ENCODE measurements around the gene GCLM. TPM values are rescaled to one million over a fixed set of nuclear protein-coding genes. Genes with fewer than 3 reads are reported as not detected.
"Not testable (repeated sequence)": the region's sequence is repeated elsewhere in the genome, so short reads cannot be mapped to it uniquely, and the experiment has no call there.

GCLM gene
- total RNA-seq, 1 experiment from 2014 or later, result 7.9 TPM

DNA sequence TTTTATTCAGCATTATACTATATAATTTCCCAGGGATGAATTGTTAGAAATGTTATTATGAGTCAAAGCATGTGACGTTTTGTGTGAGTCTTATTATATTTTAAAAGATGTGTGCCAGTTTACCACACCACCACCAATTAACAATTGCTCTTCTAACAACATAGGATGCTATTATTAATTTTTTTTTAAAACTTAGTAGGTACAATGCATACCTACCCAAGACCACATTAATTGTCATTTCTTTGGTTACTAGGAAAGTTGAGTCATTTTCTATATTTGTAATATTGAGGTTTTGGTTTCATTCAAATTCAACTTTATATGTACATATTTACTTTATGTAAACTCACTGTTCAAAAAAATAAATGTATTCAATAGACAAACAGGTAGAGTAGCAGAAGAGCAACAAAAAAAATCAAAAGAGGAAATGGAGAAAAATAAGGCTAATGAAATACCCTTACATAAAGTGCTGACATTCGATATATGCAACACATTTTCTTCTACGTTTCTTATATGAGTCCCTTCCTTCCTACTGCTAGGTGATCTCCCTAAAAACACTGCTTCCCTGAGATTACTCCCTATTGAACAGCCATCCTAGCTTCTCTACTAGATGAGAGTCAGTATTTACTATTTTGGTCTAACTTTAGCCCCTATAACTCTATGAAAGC lies 9.6 kb downstream of the GCLM start:
- DNase-seq (ENCODE audit: low spot score), result no peak

DNA sequence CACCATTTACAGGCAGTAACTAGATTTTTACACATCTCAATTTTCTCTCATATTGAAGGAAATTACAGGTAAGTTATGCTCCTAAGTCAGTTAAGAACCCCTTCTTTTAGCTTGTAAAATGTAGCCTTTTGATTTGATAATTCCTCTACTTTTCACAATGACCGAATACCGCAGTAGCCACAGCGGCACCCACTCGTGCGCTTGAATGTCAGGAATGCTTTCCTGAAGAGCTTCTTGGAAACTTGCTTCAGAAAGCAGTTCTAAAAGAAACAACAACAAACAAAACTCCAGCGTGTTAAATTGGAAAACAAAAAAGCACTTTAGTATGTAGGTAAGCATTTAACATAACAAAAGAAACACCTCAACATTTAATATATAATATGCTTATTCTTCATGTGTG lies 20.3 kb downstream of the GCLM start:
- DNase-seq (ENCODE audit: low spot score), result no peak

DNA sequence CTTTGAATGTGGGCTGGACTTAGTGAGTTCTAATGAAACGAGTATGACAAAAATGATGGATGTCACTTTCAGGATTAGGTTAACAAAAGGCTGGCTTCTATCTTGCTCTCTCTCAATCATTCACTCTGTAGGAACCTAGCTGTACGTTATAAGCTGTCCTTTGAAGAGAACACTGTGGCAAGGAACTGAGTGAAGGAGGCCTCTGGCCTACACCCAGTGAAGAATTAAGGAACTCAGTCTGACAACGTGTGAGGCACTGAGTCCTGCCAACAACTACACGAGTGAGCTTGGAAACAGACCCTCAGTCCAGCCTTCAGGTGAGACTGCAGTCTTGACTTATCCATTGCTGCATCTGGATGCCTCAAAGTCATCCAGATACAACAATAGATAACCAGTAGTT lies 27.0 kb downstream of the GCLM start:
- no peak for DNase-seq (ENCODE audit: low spot score)

DNA sequence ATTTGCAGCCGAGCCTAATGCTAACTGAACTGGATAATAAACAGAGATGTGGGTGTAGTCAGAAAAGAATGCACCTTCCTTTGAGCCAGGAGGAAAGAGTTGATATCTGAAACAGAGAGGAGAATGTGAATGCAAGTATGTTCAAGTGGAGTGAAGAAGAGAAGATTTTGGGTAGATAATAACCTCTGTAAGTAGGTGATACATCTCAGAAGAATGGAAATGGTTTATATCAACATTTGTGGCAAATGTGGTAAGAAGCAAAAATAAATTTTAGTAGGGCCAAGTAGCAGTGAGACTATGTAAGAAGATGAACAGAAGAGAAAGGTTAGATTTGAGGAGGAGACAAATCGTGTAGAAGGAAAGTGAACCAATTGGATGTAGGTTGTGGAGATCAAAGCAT lies 28.5 kb downstream of the GCLM start:
- DNase-seq (ENCODE audit: low spot score), result peak; percentile 11

DNA sequence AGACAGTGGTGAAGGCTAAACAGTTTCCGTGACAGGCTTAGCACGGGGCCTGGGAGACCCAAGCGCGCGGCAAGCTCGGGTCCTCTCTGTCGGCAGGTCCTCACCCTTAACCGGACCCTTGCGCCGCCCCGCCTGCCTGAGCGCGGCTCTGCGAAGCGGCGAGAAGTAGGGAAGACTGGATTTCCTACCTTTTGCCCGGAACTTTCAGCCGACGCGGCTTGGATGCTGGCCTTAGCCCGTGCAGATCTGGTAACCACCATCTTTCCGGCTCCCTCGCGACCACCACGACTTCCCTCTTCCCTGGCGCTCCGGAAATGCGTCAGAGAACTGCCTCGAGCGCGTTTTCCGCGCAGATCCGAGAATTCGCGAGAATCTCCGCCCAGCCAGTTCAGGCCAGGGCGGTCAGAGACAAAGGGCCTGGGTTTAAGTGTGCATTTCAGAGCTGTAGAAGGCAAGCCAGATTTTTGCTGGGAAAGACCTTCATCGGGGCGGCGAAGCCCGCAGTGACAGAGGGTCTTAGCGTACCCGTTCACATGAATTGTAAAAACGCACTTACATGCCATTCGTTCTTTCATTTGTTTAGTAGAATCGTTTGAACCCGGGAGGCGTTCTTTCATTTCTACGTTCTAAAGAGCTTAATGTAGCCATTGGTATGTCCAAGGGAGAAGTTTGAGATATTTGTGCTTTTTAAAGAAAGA lies 30.2 kb downstream of the GCLM start, which contains the start of gene DNTTIP2:
TSS of gene DNTTIP2 (minus strand) at position 318 of the 698 bp plus-strand sequence. CDS start at position 260, 58 bp downstream.
- DNase-seq (ENCODE audit: low spot score), result peak; percentile 94

DNA sequence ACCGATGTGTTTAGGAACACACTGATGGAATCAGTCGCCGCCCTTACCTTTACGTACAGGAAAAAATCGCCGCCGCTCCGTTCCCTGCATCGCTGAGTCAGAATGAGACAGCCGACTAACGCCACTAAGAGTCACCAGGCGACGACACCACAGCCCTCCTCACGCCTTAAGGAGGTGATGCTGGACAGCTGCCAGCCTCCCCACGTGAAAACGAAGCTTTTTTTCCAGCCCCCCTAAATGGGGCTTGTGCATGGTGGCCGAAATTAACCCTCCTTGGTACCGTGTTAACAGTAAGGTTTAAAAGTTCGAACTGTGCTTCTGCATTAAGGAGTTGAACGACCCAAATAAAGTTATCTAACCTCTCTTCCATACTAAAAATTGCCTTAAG lies 30.7 kb downstream of the GCLM start:
- peak; percentile 73 for DNase-seq (ENCODE audit: low spot score)

DNA sequence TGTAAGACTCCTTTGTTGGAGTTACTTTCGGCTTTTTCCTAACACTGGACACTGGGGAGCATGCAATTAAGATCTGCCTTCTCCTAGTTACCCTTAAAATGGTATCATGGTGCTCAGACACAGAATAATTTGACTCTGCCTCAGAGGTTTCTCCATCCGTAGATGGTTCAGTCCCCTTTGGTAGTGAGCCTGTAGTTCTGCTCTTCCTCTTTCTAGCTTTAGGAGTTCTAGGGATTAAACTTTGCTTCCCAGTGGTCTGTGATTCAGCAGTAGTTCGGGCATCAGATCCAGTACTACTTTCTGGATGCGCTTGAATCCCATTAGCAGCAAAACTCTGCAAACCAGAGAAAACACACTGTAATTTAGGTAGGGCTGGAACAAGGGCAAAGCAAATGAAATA lies 31.7 kb downstream of the GCLM start:
- no peak for DNase-seq (ENCODE audit: low spot score)

DNA sequence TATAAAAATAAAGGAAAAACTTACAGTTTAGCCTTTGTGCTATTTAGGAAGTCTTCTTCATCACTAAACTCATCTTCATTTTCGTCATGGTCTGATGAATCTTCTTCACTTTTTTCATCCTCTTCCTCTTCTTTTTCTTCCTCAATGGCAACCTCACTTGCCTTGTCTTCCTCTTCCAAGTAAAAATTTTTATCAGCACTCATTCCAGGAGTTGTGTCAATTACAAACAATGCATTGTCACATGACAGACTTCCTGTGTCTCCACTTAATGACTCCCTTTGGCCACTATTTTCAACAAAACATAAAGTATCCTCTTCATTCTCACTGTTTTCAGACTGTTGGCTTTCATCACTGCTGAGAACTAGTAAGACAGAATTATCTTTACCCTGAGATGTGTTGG lies 33.0 kb downstream of the GCLM start:
- DNase-seq (ENCODE audit: low spot score), result no peak

DNA sequence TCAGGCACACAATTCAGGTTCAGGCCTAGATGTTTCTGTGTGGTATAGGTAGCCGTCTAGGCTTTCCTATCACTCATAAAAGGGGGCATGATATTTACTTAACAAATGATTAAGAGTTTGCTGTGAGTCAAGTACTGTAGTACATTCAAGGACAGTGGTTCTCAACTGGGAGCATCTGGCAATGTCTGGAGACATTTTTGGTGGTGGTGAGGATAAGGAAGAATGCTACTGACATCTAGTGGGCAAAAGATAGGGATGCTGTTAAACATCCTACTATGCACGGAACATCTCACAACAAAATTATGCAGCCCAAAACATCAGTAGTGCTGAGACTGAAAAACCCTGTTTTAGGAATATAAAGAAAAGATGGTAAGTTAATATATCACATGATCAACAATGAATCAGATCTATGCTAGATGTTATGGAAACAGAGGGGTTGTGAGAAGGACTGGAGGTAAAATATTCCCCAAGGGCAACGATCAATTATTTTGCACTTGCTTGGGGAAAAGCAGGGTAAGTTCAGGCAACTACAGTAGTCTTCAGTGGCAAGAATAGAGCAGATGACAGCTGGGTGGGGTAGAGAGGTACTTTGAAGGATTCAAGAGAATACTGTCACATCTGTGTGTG lies 35.1 kb downstream of the GCLM start:
- peak; percentile 36 for DNase-seq (ENCODE audit: low spot score)

DNA sequence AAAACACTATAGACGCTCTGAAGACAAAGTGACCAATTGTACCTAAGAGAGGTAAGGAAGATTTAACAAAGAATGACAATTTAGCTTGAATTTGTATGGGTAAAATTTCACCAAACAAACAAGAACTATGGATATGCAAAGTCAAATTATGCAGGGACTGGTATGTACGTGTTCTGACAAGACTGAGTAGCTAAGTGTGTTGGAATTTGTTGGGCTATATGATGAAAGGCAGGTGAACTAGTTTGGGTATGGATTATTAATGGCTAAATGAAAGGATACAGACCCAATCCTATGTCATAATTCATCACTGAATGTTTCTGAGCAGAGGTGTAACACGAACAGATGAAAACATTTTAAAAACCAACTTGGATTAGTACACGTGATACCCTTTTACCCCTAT lies 37.9 kb downstream of the GCLM start:
- DNase-seq (ENCODE audit: low spot score), result no peak

DNA sequence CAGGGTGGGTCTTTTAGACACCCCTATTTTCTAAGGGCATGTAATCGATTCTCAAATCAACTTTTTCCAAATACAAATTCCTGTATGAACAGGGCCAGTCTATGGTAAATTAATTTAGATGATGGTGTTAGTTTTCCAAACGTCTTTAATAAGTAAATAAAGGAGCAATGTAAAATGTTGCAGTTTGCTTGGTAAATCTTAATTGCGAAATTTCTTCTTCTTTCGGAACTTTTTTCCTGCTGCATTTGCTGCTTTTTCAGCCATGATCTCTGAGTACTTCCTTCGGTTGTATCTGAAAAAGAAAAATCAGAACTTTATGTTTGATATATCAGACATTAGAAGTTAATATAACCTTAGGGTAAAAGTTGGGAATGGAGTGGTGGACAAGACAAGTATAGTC lies 39.6 kb downstream of the GCLM start:
- DNase-seq (ENCODE audit: low spot score), result no peak

DNA sequence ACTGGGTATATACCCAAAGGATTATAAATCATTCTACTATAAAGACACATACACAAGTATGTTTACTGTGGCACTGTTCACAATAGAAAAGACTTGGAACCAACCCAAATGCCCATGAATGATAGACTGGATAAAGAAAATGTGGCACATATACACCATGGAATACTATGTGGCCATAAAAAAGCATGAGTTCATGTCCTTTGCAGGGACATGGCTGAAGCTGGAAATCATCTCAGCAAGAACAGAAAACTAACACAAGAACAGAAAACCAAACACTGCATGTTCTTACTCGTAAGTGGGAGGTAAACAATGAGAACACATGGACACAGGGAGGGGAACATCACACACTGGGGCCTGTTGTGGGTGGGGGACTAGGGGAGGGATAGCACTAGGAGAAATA lies 40.7 kb downstream of the GCLM start:
- not testable (repeated sequence) for DNase-seq (ENCODE audit: low spot score)

DNA sequence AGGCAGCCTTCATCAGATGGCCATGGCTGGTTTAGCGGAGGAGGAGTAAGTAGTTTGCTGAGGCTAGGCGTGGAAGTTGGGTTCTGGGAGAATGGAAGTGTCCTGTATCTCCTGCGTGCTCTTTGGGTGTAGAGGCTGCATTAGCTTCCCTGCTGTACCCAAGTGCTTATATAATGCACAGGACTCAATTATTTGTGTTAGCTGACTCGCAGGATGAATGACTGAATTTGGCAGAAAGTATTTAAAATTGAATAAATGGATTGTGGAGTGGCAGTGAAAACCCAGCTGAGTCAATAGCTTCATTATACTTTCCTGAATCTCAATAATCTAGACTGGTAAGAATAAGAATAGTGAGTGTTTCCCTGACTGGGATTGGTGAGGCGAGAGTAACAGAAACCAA lies 44.0 kb downstream of the GCLM start:
- no peak for DNase-seq (ENCODE audit: low spot score)

DNA sequence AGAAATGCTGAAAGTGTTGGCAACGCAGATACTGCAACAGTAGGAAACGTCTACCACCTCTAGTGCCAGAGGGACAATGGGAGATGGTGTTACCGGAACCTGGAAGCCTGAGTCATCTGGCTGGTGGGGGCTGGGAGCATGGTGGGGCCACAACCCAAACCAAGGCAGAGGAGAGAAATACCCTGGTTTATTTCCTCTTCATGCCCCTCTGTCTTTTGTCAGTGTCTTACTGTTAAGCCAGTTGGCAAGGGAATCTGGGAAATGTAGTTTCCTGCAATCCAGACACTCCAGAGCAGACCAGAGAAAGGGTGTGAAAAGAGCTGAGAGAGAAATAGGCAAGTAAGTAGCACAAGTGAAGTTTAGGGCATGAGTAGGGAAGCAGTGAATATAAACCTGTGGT lies 45.1 kb downstream of the GCLM start:
- no peak for DNase-seq (ENCODE audit: low spot score)

DNA sequence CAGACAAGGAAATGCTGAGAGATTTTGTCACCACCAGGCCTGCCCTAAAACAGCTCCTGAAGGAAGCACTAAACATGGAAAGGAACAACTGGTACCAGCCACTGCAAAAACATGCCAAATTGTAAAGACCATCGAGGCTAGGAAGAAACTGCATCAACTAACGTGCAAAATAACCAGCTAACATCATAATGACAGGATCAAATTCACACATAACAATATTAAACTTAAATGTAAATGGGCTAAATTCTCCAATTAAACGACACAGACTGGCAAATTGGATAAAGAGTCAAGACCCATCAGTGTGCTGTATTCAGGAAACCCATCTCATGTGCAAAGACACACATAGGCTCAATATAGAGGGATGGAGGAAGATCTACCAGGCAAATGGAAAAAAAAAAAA lies 51.6 kb downstream of the GCLM start:
- DNase-seq (ENCODE audit: low spot score), result not testable (repeated sequence)

DNA sequence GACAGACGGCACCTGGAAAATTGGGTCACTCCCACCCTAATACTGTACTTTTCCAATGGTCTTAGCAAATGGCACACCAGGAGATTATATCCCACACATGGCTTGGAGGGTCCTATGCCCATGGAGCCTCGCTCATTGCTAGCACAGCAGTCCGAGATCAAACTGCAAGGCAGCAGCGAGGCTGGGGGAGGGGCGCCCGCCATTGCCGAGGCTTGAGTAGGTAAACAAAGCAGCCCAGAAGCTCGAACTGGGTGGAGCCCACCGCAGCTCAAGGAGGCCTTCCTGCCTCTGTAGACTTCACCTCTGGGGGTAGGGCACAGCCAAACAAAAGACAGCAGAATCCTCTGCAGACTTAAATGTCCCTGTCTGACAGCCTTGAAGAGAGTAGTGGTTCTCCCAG lies 53.2 kb downstream of the GCLM start:
- not testable (repeated sequence) for DNase-seq (ENCODE audit: low spot score)

DNA sequence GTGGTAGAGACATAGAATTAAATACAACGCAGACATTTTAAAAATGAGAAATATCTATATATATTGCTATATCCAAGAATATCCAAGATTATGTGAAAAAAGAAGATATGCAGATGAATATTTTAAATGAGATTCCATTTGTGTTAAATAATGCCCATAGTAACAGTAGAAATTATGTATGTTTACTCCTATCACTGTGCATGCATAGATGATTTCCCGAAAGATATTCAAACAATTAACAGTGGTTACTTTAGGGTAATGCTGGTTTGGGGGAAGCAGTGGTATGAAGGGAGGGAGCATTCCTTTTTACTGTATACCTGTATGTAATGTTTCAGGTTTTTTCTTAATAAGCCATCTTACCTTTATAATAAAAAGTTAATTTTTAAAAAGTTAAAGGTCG lies 55.3 kb downstream of the GCLM start:
- no peak for DNase-seq (ENCODE audit: low spot score)

DNA sequence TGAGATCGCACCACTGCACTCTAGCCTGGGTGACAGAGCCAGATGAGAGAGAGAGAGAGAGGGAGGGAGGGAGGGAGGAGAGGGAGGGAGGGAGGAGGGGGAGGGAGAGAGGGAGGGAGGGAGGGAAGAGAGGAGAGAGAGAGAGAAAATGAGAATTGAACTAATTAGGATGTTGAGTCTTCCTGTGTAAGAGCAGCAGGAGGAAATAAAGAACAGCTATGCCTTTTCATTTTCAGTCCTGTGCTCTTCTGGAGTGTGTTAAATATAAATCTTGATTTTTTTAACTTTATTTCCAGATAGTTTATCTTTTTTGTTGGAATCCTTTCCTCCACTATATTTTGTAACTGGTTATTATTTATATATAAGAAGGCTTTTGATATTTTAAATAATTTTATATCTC lies 57.4 kb downstream of the GCLM start:
- no peak for DNase-seq (ENCODE audit: low spot score)

DNA sequence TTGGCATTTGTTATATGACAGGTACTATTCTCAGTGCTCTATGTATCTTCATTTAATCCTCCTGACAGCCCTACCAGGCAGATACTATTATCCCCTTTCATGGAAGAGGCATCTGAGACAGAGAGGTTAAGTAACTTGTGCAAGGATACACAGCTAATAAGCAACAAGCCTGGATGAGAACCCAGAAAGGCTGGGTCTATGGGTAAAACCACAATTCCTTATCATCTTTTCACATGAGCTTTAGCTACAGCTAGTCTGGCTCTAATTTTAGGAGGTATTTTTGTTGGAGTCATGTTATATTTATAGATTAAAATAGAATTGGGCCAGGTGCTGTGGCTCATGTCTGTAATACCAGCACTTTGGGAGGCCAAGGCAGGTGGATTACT lies 57.9 kb downstream of the GCLM start:
- DNase-seq (ENCODE audit: low spot score), result no peak

DNA sequence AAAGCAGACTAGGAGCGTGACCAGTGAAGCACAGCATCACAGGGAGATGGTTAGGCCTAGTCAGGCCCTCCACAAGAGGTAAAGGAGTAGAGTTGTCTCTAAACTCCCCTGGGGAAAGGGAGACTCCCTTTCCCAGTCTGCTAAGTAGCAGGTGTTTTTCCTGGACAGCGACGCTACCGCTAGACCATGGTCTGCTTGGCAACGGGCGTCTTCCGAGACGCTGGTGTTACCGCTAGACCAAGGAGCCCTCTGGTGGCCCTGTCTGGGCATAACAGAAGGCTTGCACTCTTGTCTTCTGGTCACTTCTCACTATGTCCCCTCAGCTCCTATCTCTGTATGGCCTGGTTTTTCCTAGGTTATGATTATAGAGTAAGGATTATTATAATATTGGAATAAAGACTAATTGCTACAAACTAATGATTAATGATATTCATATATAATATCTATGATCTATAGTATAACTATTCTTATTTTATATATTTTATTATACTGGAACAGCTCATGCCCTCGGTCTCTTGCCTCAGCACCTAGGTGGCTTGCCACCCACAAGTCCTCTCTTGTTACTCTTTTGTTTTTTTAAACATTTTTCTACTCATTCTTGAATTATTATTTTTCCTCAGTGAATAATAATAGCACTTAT lies 58.4 kb downstream of the GCLM start:
- peak; percentile 70 for DNase-seq (ENCODE audit: low spot score)

DNA sequence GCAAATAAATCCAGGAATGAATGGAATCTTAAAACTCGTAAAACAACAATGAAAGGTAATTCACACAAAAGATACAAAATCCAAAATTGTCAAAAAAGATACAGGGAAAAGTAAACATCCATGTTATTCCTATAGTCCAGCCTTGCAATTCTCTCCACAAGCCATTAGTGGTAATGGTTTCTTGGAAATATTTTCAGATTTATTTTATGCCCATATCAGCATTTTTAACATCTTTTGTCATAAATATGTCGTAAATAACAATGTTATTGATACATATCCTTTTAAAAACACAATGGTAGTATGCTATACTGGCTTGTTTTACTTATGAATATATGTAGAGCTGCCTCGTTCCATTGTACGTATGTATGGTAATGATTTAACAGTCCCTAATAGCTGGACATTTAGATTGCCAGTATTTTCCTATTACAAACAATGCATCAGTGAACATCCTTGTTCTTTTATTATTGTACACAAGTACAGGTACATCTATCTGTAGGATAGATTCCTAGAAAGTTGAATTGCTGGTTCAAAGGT lies 60.8 kb downstream of the GCLM start:
- no peak for DNase-seq (ENCODE audit: low spot score)

DNA sequence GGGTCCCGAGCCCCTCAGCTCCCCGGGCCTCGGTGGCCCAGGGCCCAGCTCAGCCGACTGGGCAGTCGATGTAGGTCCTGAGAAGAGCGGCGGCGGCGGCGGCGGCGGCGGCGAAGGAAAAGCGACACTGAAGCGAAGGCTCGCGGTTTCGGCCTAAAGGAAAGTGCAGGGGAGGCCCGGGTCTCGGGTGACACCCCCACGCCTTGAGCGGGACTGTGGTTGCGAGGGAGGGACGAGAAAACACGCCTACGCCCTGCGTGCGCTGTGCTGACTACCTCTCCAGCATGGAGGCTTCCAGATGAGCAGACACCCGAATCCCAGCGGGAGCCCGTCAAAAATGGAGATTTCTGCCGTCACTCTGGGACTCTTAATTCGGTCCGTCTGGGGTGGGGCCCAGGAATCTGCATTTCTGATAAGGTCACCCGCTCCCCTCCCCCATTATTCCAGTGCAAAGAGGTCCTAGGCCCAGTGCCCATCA lies 61.4 kb downstream of the GCLM start:
- peak; percentile 76 for DNase-seq (ENCODE audit: low spot score)
